ENCODE data around the gene SPATA31C1.

GRCh38 chr9:87869082-87869481, 48.7 kb upstream of the SPATA31C1 start:
- TF ChIP-seq CTCF (IDR thresholded peaks at IDR 0.05) (no peak), BHLHE40 (IDR thresholded peaks at IDR 0.05; ENCODE audit: low read depth, low read length) (no peak), USF2 (IDR thresholded peaks at IDR 0.05) (no peak), FOSL2 (IDR thresholded peaks at IDR 0.05) (no peak), FOSL2 (CRISPR knock-in tag; IDR thresholded peaks at IDR 0.05) (no peak), CBX2 (IDR thresholded peaks at IDR 0.05; ENCODE audit: borderline replicate concordance, low read depth) (no peak), POLR2A (IDR thresholded peaks at IDR 0.05; ENCODE audit: low read length) (no peak), PBX3 (IDR thresholded peaks at IDR 0.05) (no peak), RAD21 (conservative IDR thresholded peaks at IDR 0.05 in 1 of 2, IDR thresholded peaks at IDR 0.05 in 1 of 2) (no peak), ZC3H11A (IDR thresholded peaks at IDR 0.05) (no peak), MAFK (IDR thresholded peaks at IDR 0.05; ENCODE audit: partially characterized antibody) (no peak), MAX (IDR thresholded peaks at IDR 0.05) (no peak), RCOR1 (IDR thresholded peaks at IDR 0.05; ENCODE audit: low read depth, low read length) (no peak), HES2 (IDR thresholded peaks at IDR 0.05) (no peak), EP300 (IDR thresholded peaks at IDR 0.05) (no peak)

All from A549 (cell line).